Mucosa of rectum (tissue), 2 donors: ENCODE data around the gene ABCG4.
"Not testable (repeated sequence)": the region's sequence is repeated elsewhere in the genome, so short reads cannot be mapped to it uniquely, and the experiment has no call there.

ENCODE experiments used
- H3K27ac ChIP-seq, 2 donors: one replicate each; pipeline ENCODE4 v1.7.0; 2013; ENCODE audit warnings: inconsistent platforms in 2 of 2, low read depth in 2 of 2, low read length in 2 of 2
- H3K27me3 ChIP-seq, 2 donors: one replicate each; pipeline ENCODE4 v1.7.0; 2013; ENCODE audit warnings: low read length in 2 of 2; ENCODE audit not compliant: control insufficient read depth in 2 of 2, insufficient read depth in 2 of 2
- H3K36me3 ChIP-seq, 2 donors: one replicate each; pipeline ENCODE4 v1.7.0; 2013; ENCODE audit warnings: low read length in 2 of 2; ENCODE audit not compliant: control insufficient read depth in 2 of 2, insufficient read depth in 2 of 2
- H3K4me1 ChIP-seq, 2 donors: one replicate each; pipeline ENCODE4 v1.7.0; 2013; ENCODE audit warnings: low read length in 2 of 2, mild to moderate bottlenecking in 1 of 2; ENCODE audit not compliant: control insufficient read depth in 2 of 2, insufficient read depth in 2 of 2
- H3K4me3 ChIP-seq, 2 donors: one replicate each; pipeline ENCODE4 v1.7.0; 2013; ENCODE audit warnings: low read length in 2 of 2
- H3K9ac ChIP-seq, 2 donors: one replicate each; pipeline ENCODE4 v1.7.0; 2013; ENCODE audit warnings: low read length in 2 of 2, low read depth in 1 of 2, mild to moderate bottlenecking in 1 of 2
- H3K9me3 ChIP-seq, 2 donors: one replicate each; pipeline ENCODE4 v1.7.0; 2013; ENCODE audit warnings: low read length in 2 of 2; ENCODE audit not compliant: control insufficient read depth in 2 of 2
- donor health status: healthy.
- donor health status: Normal muscosa, but diverticular disease.

The ABCG4 gene

DNA sequence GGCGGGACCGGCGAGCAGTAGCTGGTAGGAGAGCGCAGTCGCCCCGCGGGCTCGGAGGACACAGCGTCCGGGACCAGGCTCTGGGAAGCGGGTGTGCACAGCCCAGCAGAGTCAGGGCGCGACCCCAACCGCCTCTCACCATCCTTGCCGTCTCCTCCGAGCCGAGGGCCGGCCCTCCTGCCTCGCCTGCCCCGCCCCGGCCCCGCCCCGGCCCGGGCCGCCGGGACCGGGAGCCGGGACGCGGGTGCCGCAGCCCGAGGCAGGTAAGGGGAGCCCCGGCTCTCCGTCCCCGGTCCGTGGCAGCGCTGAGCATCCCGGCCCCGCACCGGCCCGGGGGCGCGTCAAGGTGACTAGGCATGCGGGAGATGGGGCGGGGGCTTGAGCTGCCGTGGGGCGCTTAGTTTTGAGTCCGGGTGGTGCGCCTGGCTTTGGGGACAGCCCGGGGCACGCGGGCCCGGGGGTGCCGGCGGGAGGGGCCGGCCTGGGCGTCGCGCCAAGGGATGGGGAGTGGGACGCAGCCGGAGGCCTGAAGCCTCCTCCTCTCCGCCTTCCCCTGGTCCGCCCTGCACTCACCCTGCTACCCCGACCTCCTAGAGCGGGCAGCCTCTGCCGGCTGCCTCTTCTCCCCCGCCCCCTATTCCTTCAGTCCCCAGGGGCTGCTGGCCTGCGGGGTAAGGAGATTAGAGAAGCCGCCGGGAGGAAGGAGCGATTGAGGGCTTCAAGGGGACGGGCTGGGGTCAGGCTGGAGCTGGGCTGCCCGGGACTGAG lies at the start of gene ABCG4:
ABCG4 (plus strand) TSS at position 35 of the 768 bp plus-strand sequence. CDS start 914 bp downstream, outside the sequence.
- Histone ChIP-seq H3K4me1 (peaks cover 0 to 5% of the 10 kb centered on the region in 2 donors), H3K36me3 (no peaks in the 10 kb centered on the region), H3K27me3 (peaks cover 35 to 52% of the 10 kb centered on the region in 2 donors), H3K9ac (no peak within 1 kb of the TSS), H3K4me3 (peak within 1 kb of the TSS; percentile 44 to 57), H3K9me3 (no peaks in the 10 kb centered on the region), H3K27ac (no peak within 1 kb of the TSS)

DNA sequence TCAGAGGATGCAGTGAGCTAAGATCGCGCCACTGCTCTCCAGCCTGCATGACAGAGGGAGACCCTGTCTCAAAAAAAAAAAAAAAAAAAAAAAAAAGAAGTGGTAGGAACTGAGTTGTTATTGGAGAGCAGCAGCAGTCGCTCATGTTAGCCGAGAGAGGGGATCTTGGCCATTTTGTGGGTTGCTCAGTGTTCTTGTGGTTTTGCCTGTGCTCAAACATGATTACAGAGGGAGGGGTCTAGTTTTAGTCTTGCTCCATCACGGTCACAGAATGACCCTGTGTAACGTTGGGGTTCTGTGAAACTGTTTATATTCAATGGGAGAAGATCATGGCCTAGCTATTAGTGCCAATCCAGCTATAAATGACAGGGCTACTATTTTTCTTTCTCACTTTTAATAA lies 49.1 kb upstream of the ABCG4 start:
- Histone ChIP-seq H3K4me3 (no peak overlapping the region), H3K27me3 (no peaks in the 10 kb centered on the region), H3K9ac (no peak overlapping the region), H3K27ac (no peak overlapping the region), H3K9me3 (no peaks in the 10 kb centered on the region), H3K36me3 (peaks cover 11 to 22% of the 10 kb centered on the region in 2 donors), H3K4me1 (peaks cover 20 to 30% of the 10 kb centered on the region in 2 donors)

DNA sequence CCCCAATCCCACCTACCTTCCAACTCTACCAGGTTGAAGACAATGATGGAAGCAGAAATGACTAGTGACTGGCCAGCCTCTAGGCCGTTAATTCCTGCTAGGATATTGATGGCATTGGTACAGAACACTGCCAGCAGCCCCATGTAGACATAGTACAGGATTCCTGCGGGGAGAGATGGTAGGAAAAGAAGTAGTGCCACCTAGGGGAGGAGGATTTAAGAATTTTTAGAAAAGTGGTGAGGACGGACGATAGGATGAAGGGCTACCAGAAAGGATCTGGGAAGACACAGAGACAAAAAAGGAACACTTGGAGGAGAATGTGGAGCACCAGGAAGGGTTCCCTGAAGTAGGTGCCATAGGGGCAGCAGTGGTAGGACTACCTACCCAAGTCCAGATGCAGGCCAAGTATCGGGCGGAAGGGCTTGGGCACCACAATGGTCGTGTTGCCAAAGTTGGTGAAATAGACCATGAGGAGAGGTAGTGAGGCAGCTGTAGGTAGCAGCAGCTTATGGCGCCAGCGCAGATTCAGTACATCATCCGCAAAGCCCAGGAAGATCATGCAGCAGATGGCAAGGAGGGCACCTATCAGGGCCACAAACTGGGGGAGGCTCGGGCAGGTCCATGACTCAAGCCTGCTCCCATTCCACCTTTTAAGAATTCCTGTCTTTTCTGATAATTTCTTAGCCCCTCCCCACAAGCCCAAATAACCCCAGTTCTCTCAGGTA lies 48.4 kb upstream of the ABCG4 start:
- peak overlapping the region; percentile 93 to 94 for H3K4me3 ChIP-seq
- H3K27ac ChIP-seq: no peak overlapping the region
- no peaks in the 10 kb centered on the region for H3K9me3 ChIP-seq
- peaks cover 20 to 30% of the 10 kb centered on the region in 2 donors for H3K4me1 ChIP-seq
- peaks cover 11 to 22% of the 10 kb centered on the region in 2 donors for H3K36me3 ChIP-seq
- peak overlapping the region; percentile 83 to 91 for H3K9ac ChIP-seq
- no peaks in the 10 kb centered on the region for H3K27me3 ChIP-seq

DNA sequence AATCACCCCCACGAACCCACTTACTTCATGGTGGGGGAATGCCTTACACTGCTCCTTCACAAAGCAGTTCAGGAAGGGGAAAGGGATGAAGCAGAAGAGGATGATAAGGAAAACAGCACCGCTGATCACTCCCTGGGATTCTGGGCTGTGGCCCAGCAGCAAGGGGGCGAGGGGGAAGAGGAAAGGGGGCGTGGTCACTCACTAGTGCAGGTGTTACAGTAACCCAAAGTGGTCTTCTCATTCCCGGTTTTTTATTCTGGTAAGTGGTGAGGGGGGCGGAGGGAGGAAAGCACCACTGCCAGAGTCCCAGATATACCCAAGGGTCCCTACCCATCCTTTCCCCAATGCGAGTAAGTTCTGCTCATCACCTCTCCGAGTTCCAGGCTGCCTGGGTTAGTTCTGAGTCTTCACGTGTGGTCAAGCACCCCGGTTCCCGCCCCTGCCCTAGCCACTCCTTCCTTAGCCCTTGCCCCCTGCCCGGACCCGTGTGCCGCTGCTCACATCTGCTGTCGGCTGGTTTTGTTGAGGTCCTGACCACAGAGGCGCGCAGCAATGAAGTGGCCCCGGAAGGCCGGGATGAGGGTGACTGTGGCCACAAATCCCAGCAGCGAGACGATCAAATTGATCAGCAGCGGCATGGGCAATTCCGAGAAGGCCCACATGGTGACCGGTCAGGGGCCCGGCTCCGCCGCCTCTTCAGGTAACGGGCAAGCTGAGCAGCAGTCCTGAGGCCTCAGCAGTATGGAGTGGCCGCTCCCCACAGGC lies 47.7 kb upstream of the ABCG4 start:
- no peaks in the 10 kb centered on the region for H3K9me3 ChIP-seq
- peak overlapping the region; percentile 83 to 91 for H3K9ac ChIP-seq
- peak overlapping the region; percentile 93 to 94 for H3K4me3 ChIP-seq
- H3K36me3 ChIP-seq: peaks cover 11 to 22% of the 10 kb centered on the region in 2 donors
- peak overlapping the region; percentile 95 to 98 for H3K27ac ChIP-seq
- peaks cover 22 to 28% of the 10 kb centered on the region in 2 donors for H3K4me1 ChIP-seq
- no peaks in the 10 kb centered on the region for H3K27me3 ChIP-seq

DNA sequence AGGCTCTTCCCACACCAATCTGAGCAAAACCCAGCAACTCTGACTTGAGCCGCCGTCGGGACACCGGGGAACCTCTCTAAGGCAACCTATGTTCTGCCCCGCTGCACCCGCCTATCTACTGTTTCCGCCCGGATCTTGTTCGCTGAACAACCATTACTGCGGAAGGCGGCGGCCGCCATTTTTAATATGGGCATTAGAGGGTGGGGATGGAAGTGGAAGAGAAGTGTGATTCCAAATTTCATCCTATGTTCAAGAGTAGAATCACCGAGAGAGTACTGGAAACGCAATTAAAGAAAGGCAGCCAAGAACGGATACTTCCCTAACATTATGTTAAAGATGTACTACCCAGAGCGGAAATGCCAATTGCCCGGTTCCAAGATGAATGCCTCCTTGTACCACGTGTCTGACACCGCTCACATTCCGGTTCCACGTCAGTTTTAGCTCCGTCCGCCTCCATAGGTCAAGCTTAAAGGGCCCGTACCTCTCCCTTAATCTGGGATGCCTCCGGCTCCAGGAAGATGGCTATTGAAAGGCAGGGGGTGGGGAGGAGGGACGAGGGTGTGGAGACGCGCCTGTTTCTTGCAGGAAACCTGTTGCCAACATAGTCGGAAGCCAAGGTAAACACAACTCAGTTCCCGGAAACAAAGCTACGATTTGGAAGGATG lies 47.0 kb upstream of the ABCG4 start, which contains the start of gene DPAGT1:
DPAGT1 (minus strand) TSS at position 95 of the 665 bp plus-strand sequence. CDS start 198 bp downstream, outside the sequence.
- H3K9me3 ChIP-seq: no peaks in the 10 kb centered on the region
- H3K4me3 ChIP-seq: peak within 1 kb of the TSS; percentile 93 to 94
- H3K27ac ChIP-seq: peak within 1 kb of the TSS; percentile 95 to 98
- peak within 1 kb of the TSS; percentile 83 to 91 for H3K9ac ChIP-seq
- H3K27me3 ChIP-seq: no peaks in the 10 kb centered on the region
- peaks cover 11 to 15% of the 10 kb centered on the region in 2 donors for H3K36me3 ChIP-seq
- H3K4me1 ChIP-seq: peaks cover 29 to 35% of the 10 kb centered on the region in 2 donors

DNA sequence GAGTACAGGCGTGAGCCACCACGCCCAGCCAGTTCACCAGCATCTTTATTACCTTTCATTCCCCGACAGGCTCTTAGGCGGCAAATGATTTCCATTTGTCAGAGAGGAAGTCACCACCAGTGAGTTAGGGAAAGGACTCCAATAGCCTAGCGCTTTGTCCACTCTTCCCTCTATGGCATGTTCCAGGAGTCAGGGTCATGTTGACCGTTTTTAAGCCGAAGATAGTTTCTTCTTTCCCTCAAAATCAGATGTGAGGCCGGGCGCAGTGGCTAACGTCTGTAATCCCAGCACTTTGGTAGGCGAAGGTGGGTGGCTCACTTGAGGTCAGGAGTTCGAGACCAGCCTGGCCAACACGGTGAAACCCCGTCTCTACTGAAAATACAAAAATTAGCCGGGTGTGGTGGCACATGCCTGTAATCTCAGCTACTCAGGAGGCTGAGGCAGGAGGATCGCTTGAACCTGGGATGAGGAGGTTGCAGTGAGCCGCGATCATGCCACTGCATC lies 45.6 kb upstream of the ABCG4 start:
- Histone ChIP-seq H3K4me3 (peak overlapping the region; percentile 17 to 93), H3K4me1 (peaks cover 33 to 35% of the 10 kb centered on the region in 2 donors), H3K27ac (peak overlapping the region; percentile 95 to 98)
- H3K36me3 ChIP-seq, H3K27me3 ChIP-seq, H3K9ac ChIP-seq, H3K9me3 ChIP-seq: not testable (repeated sequence)

DNA sequence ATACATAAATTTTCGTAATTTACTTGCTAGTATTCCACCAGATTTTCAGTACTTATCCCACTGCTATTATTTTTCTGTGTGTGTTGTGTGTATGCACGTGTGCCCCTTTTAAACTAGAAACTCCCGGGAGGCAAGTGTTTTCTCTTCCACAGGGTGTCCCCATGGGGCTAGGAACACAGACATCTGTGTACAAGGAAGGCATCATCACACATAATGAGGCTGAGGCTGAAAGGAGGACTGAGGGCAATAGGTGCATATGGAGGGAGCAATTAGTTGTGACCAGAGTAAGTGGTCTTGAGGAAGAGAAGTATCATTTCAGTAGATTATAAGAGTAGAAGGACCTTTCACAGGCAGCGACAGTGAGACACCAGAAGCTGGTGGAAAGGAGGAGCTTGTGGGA lies 45.1 kb upstream of the ABCG4 start:
- H3K4me3 ChIP-seq: no peak overlapping the region
- no peak overlapping the region for H3K9ac ChIP-seq
- no peaks in the 10 kb centered on the region for H3K27me3 ChIP-seq
- no peak overlapping the region for H3K27ac ChIP-seq
- no peaks in the 10 kb centered on the region for H3K36me3 ChIP-seq
- no peaks in the 10 kb centered on the region for H3K9me3 ChIP-seq
- peaks cover 35 to 39% of the 10 kb centered on the region in 2 donors for H3K4me1 ChIP-seq

DNA sequence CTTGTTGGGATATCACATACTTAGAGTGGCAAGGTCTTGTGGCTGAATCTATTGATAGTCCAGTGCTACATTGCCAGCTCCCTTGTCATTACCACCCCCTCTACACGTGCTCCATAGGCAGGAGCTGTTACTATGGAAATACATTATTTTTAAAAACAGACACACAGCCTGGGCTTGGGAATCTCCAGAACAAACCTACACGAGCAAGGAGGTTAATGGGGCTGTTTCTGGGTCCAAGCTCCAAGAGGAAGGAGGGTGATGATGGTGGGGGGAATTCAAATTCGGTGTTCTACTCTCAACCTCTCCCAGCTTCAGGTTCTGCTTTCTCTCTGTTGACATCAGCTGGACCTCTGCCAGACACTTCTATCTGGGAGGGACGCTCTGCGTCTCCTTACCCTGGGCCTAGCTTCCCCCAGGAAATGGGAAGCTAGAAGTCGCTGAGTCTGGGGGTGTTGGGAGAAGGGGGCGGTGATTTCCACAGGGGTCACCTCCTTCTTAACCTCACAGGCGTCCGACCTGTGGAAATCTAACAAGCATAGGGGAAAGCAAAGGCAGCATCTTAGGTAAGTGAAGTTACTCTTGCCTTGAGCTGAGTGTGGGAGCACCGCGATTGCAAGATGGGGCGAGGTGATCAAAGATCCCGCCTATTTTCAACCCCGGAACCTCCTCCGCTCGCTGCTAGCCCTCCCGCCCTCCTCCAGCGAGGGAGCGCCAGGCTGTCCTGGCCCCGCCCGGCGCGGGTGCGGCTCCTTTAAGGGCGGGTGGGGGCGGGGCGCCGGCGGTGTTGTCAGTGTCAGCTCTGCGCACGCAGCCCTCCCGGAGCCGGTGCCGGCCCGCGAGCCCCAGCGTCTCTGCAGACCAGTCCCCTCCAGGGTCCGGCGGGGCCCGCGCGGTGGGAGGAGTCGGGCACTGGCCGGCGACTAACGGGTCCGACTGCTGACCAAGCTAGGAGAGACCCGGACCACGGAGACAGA lies 42.0 kb upstream of the ABCG4 start, which contains the start of gene C2CD2L:
C2CD2L (plus strand) TSS at position 781 of the 974 bp plus-strand sequence. CDS start 398 bp downstream, outside the sequence.
- Histone ChIP-seq H3K9ac (peak within 1 kb of the TSS; percentile 78 to 79), H3K4me1 (peaks cover 25 to 32% of the 10 kb centered on the region in 2 donors)

More for the DNA sequence above, 42.0 kb upstream of the ABCG4 start, which contains the start of gene C2CD2L:
- Histone ChIP-seq H3K9me3 (no peaks in the 10 kb centered on the region), H3K27ac (peak within 1 kb of the TSS; percentile 79 to 84), H3K36me3 (peaks cover 15 to 22% of the 10 kb centered on the region in 2 donors), H3K27me3 (no peaks in the 10 kb centered on the region), H3K4me3 (peak within 1 kb of the TSS; percentile 80 to 89)
